SK-N-SH (cell line): ENCODE results near the gene RIPOR2. TPM values are rescaled to one million over a fixed set of nuclear protein-coding genes. Genes with fewer than 3 reads are reported as not detected.
"Not testable (repeated sequence)": the region's sequence is repeated elsewhere in the genome, so short reads cannot be mapped to it uniquely, and the experiment has no call there.

Experiments
- CTCF ChIA-PET: fragments of 300-600, 350-600 bp; formaldehyde crosslinking; extraction: SDS; loops from one replicate; lab custom pipeline; 2021; lab: Yijun Ruan, JAX
- POLR2A ChIA-PET: fragments of 350-600 bp; sonication (Branson Sonifier 250); formaldehyde crosslinking; extraction: SDS; loops from one replicate; lab custom pipeline; 2020; ENCODE audit warnings: antibody characterized with exemption, inconsistent platforms; lab: Yijun Ruan, JAX
- DNase-seq: peaks from one replicate; pipeline ENCODE4 v3.0.0; 2012
- H2AFZ ChIP-seq: fragments of 200-600 bp; sonication (generic); 2 replicates; pipeline ENCODE4 v1.8.1; 2016; ENCODE audit warnings: antibody characterized with exemption, mild to moderate bottlenecking, low read depth
- H3F3A ChIP-seq: fragments of 200-600 bp; sonication (generic); replicated peaks from 2 replicates; pipeline ENCODE3; 2016; ENCODE audit warnings: antibody characterized with exemption, mild to moderate bottlenecking; ENCODE audit not compliant: insufficient read depth
- H3K27ac ChIP-seq, 2 experiments: fragments of 200-500 bp in 1 of 2; fragments of 200-600 bp in 1 of 2; sonication (Bioruptor generic) in 1 of 2; sonication (generic), shearing (Covaris generic) in 1 of 2; 2 replicates each; pipeline versions ENCODE4 v1.5.1 to v1.6.1; 2014 to 2016; ENCODE audit warnings: low read depth in 2 of 2, inconsistent platforms in 1 of 2, low read length in 1 of 2, mild to moderate bottlenecking in 1 of 2, mixed read lengths in 1 of 2
- H3K27me3 ChIP-seq: fragments of 200-600 bp; sonication (generic), shearing (Covaris generic); 2 replicates; pipeline ENCODE4 v1.6.1; 2016; ENCODE audit warnings: mixed run types; ENCODE audit not compliant: insufficient read depth
- H3K36me3 ChIP-seq, 2 experiments: fragments of 200-500 bp in 1 of 2; fragments of 200-600 bp in 1 of 2; sonication (Bioruptor generic) in 1 of 2; sonication (generic) in 1 of 2; replicated peaks in 1 of 2; 2 replicates each; pipeline versions ENCODE3 to v1.5.1; 2014 to 2016; ENCODE audit warnings: low read length in 1 of 2, mild to moderate bottlenecking in 1 of 2; ENCODE audit not compliant: insufficient read depth in 2 of 2, control insufficient read depth in 1 of 2
- H3K4me1 ChIP-seq, 2 experiments: fragments of 200-500 bp in 1 of 2; fragments of 200-600 bp in 1 of 2; sonication (Bioruptor generic) in 1 of 2; sonication (generic), shearing (Covaris generic) in 1 of 2; 2 replicates each; pipeline versions ENCODE4 v1.5.1 to v1.6.1; 2014 to 2016; ENCODE audit warnings: low read depth in 1 of 2, low read length in 1 of 2, mixed run types in 1 of 2; ENCODE audit not compliant: insufficient read depth in 2 of 2, control insufficient read depth in 1 of 2
- H3K4me2 ChIP-seq: fragments of 200-600 bp; sonication (generic), shearing (Covaris generic); 2 replicates; pipeline ENCODE4 v1.6.1; 2017; ENCODE audit warnings: mixed run types
- H3K4me3 ChIP-seq, 2 experiments: fragments of 200-500 bp in 1 of 2; fragments of 200-600 bp in 1 of 2; sonication (Bioruptor generic) in 1 of 2; sonication (generic), shearing (Covaris generic) in 1 of 2; 2 replicates each; pipeline versions ENCODE4 v1.5.1 to v1.8.1; 2014 to 2016; ENCODE audit warnings: low read depth in 2 of 2, inconsistent platforms in 1 of 2, low read length in 1 of 2, mild to moderate bottlenecking in 1 of 2, mixed read lengths in 1 of 2, moderate library complexity in 1 of 2
- H3K79me2 ChIP-seq: fragments of 200-600 bp; sonication (generic); 2 replicates; pipeline ENCODE4 v1.8.1; 2017; ENCODE audit warnings: mild to moderate bottlenecking; ENCODE audit not compliant: insufficient read depth
- H3K9ac ChIP-seq: fragments of 200-600 bp; sonication (generic); 2 replicates; pipeline ENCODE4 v1.6.1; 2017; ENCODE audit warnings: mixed run types
- H3K9me2 ChIP-seq: fragments of 200-600 bp; sonication (generic); 2 replicates; pipeline ENCODE4 v1.6.1; 2017; ENCODE audit warnings: mixed run types
- H3K9me3 ChIP-seq: fragments of 200-600 bp; sonication (generic); 2 replicates; pipeline ENCODE4 v1.6.1; 2017; ENCODE audit warnings: mixed run types, mild to moderate bottlenecking, moderate library complexity
- H4K20me1 ChIP-seq: fragments of 200-600 bp; sonication (generic); 2 replicates; pipeline ENCODE4 v1.6.1; 2017; ENCODE audit warnings: mild to moderate bottlenecking, mixed run types; ENCODE audit not compliant: insufficient read depth
- GABPA ChIP-seq: IDR thresholded peaks from 2 replicates; pipeline ENCODE4 v1.4.0; 2012; ENCODE audit warnings: low read depth, mild to moderate bottlenecking
- NFIC ChIP-seq: IDR thresholded peaks from 2 replicates; pipeline ENCODE4 v1.4.0; 2012; ENCODE audit warnings: borderline replicate concordance
- POLR2AphosphoS5 ChIP-seq: IDR thresholded peaks from 2 replicates; pipeline ENCODE4 v1.6.1; 2012; ENCODE audit warnings: low read depth, low read length
- RAD21 ChIP-seq: IDR thresholded peaks from 2 replicates; pipeline ENCODE4 v1.6.1; 2012; ENCODE audit warnings: mild to moderate bottlenecking, low read length
- RXRA ChIP-seq: IDR thresholded peaks from 2 replicates; pipeline ENCODE4 v1.4.0; 2012; ENCODE audit warnings: low read depth, mild to moderate bottlenecking, borderline replicate concordance
- SMC3 ChIP-seq: IDR thresholded peaks from 2 replicates; pipeline ENCODE4 v1.6.1; 2012; ENCODE audit warnings: low read depth, low read length, improper control_type of control experiment
- TAF1 ChIP-seq: IDR thresholded peaks from 2 replicates; pipeline ENCODE4 v1.6.1; 2012; ENCODE audit warnings: low read depth, mild to moderate bottlenecking, low read length, moderate library complexity, borderline replicate concordance
- WGBS: methylation state at CpG from one replicate; pipeline ENCODE4 v1.1.6; 2017; ENCODE audit warnings: low lambda C conversion rate; 5-methylcytosine and 5-hydroxymethylcytosine counted together
- polyA plus RNA-seq, 3 experiments: library from polyadenylated mRNA; depleted of rRNA; stranded (reverse); fragments of >200 nt; gene quantifications; 2 replicates each; pipeline ENCODE4 v1.2.3, GENCODE V29; 2012
- TF ChIP-seq, protein P1 (sequence below): fragments of 150-350 bp; IDR thresholded peaks from 2 replicates; pipeline ENCODE4 v1.6.1; 2016; ENCODE audit warnings: mild to moderate bottlenecking, low read depth, low read length
- TF ChIP-seq, protein P2 (sequence below): fragments of 200-600 bp; sonication (generic); IDR thresholded peaks from 2 replicates; pipeline ENCODE4 v1.6.1; 2017; ENCODE audit warnings: antibody characterized with exemption, mild to moderate bottlenecking, moderate library complexity

The RIPOR2 gene
- polyA plus RNA-seq, 1 of the 3 experiments (the other 2 are of a cell fraction): 0.05 TPM

DNA sequence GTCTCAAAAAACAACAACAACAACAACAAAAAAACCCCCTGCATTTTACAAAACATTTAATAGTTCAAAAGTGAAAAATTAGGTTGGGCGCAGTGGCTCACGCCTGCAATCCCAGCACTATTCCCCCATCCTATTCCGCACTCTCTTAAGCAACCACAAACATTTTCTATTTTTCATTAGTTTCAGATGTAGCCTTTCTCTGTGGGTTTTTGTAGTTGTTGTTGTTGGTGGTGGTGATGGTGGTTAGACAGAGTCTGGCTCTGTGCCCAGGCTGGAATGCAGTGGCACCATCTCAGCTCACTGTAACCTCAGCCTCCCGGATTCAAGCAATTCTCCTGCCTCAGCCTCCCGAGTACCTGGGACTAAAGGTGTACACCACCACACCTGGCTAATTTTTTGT, 167.4 kb downstream of the RIPOR2 start:
- CTCF ChIA-PET: interaction anchor here (0.7 kb wide), 1 partner anchor 66 kb away, joined by 3 read pairs; no protein-coding TSS in a partner anchor
- no peak overlapping the region for H3K27ac ChIP-seq

DNA sequence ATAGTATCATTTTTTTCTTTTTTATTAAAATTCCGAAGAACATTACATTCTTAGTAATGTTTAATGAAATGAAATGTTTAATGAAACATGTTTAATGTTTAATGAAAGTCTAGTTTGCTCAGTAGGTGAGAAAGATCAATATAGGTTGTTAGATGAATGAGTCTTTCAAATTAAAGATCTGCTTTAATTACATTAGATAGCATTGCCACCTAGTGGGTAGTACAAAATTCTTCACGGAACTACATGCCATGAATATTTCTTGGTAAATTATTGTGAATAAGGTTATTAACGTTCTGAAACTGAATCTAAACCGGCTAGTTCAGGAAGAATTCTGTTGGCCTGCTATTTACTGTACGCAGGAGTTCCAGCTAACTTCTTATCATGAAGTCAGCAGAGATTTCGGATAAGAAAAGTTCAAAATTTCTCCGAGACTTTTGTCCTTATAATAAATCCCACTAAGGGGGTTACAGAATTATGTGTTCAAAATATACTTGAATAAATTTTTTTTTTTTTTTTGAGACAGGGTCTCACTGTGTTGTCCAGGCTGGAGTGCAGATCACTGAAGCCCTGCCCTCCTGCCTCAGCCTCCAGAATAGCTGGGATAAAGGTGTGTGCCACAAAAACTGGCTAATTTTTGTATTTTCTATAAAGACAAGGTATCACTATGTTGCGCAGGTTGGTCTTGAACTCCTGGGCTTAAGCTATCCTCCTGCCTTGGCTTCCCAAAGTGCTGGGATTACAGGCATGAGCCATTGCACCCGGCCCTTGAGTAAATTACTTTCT, 168.9 kb downstream of the RIPOR2 start:
- TF ChIP-seq RAD21: peak; percentile 53
- no peak for TF ChIP-seq POLR2AphosphoS5
- no peak for TF ChIP-seq TAF1
- no peak for TF ChIP-seq RXRA
- TF ChIP-seq, protein P1, sequence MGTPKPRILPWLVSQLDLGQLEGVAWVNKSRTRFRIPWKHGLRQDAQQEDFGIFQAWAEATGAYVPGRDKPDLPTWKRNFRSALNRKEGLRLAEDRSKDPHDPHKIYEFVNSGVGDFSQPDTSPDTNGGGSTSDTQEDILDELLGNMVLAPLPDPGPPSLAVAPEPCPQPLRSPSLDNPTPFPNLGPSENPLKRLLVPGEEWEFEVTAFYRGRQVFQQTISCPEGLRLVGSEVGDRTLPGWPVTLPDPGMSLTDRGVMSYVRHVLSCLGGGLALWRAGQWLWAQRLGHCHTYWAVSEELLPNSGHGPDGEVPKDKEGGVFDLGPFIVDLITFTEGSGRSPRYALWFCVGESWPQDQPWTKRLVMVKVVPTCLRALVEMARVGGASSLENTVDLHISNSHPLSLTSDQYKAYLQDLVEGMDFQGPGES: no peak
- TF ChIP-seq SMC3: peak; percentile 34
- TF ChIP-seq, protein P2, sequence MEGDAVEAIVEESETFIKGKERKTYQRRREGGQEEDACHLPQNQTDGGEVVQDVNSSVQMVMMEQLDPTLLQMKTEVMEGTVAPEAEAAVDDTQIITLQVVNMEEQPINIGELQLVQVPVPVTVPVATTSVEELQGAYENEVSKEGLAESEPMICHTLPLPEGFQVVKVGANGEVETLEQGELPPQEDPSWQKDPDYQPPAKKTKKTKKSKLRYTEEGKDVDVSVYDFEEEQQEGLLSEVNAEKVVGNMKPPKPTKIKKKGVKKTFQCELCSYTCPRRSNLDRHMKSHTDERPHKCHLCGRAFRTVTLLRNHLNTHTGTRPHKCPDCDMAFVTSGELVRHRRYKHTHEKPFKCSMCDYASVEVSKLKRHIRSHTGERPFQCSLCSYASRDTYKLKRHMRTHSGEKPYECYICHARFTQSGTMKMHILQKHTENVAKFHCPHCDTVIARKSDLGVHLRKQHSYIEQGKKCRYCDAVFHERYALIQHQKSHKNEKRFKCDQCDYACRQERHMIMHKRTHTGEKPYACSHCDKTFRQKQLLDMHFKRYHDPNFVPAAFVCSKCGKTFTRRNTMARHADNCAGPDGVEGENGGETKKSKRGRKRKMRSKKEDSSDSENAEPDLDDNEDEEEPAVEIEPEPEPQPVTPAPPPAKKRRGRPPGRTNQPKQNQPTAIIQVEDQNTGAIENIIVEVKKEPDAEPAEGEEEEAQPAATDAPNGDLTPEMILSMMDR: peak; percentile 67
- ChIA-PET CTCF (interaction anchor here (1.0 kb wide), 1 partner anchor 14 kb away, joined by 3 read pairs; no protein-coding TSS in a partner anchor), POLR2A (no interaction called here)
- no peaks in the 10 kb centered on the region for H3K9me2 ChIP-seq
- H3K9me3 ChIP-seq: no peaks in the 10 kb centered on the region
- H3K9ac ChIP-seq: no peak overlapping the region
- H3K27ac ChIP-seq: no peak overlapping the region
- H3K36me3 ChIP-seq: no peaks in the 10 kb centered on the region
- H2AFZ ChIP-seq: peak overlapping the region; percentile 54; the same call in 1 of the 2 replicates
- peak; percentile 36 for DNase-seq
- H4K20me1 ChIP-seq: no peaks in the 10 kb centered on the region
- no peak overlapping the region for H3K4me2 ChIP-seq
- WGBS: 60% methylated on average over 9 of the region's 9 CpGs
- no peaks in the 10 kb centered on the region for H3K27me3 ChIP-seq
- H3K4me3 ChIP-seq: no peak overlapping the region
- H3K4me1 ChIP-seq: no peaks in the 10 kb centered on the region
- no peaks in the 10 kb centered on the region for H3F3A ChIP-seq
- no peaks in the 10 kb centered on the region; the same call in 1 of the 2 replicates for H3K79me2 ChIP-seq

More for the DNA sequence above, 167.4 kb downstream of the RIPOR2 start:
- Histone ChIP-seq H3F3A (no peaks in the 10 kb centered on the region), H3K4me2 (no peak overlapping the region), H3K36me3 (no peaks in the 10 kb centered on the region), H3K9me2 (no peaks in the 10 kb centered on the region), H3K4me3 (no peak overlapping the region), H4K20me1 (no peaks in the 10 kb centered on the region), H3K4me1 (no peaks in the 10 kb centered on the region), H2AFZ (no peak overlapping the region), H3K9ac (no peak overlapping the region), H3K79me2 (no peaks in the 10 kb centered on the region; the same call in 1 of the 2 replicates), H3K9me3 (no peaks in the 10 kb centered on the region), H3K27me3 (no peaks in the 10 kb centered on the region)
- WGBS: 88% methylated on average over 4 of the region's 5 CpGs
- no peak for TF ChIP-seq GABPA
- TF ChIP-seq NFIC: 0 out of 2 replicates have a peak, but pooled peaks have one; percentile 8
- POLR2A ChIA-PET: no interaction called here
- DNase-seq: no peak

DNA sequence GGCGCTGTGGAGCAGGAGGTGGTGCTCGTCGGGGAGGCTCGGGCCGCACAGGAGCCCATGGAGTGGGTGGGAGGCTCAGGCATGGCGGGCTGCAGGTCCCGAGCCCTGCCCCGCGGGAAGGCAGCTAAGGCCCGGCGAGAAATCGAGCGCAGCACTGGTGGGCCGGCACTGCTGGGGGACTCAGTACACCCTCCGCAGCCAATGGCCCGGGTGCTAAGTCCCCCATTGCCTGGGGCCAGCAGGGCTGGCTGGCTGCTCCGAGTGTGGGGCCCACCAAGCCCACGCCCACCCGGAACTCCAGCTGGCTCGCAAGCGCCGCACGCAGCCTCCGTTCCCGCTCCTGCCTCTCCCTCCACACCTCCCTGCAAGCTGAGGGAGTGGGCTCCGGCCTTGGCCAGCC, 169.8 kb downstream of the RIPOR2 start:
- CTCF ChIA-PET: interaction anchor here (1.0 kb wide), 1 partner anchor 13 kb away, joined by 3 read pairs; no protein-coding TSS in a partner anchor
- POLR2A ChIA-PET: not testable (repeated sequence)

DNA sequence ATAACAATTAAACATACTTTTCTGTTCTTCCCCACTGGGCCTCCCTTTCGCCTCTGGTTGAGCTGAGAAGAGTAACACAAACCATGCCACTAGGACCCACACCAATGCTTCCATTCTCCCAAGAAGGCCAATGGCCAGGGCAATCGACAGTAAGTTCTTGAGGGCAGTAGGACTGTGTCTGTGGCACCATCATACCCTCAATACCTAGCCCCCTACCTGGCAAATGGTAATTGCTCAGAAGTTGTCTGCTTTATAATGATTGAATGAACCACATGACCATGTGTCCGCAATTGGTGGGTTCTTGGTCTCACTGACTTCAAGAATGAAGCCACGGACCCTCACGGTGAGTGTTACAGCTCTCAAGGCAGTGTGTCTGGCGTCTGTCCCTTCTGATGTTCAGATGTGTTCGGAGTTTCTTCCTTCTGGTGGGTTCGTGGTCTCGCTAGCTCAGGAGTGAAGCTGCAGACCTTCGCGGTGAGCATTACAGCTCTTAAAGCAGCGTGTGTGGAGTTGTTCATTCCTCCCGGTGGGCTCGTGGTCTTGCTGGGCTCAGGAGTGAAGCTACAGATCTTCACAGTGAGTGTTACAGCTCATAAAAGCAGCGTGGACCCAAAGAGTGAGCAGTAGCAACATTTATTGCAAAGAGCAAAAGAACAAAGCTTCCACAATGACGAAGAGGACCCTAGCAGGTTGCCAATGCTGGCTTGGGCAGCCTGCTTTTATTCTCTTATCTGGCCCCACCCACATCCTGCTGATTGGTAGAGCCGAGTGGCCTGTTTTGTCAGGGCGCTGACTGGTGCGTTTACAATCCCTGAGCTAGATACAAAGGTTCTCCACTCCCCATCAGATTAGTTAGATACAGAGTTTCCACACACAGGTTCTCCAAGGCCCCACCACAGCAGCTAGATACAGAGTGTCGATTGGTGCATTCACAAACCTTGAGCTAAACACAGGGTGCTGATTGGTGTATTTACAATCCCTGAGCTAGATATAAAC, 170.6 kb downstream of the RIPOR2 start:
- H4K20me1 ChIP-seq, H3K4me1 ChIP-seq, H3K79me2 ChIP-seq, H3K9ac ChIP-seq, CTCF ChIA-PET, H3K36me3 ChIP-seq, DNase-seq, H3K4me2 ChIP-seq, H3K27ac ChIP-seq, POLR2A ChIA-PET, H3K27me3 ChIP-seq, H3K4me3 ChIP-seq, H2AFZ ChIP-seq, H3K9me2 ChIP-seq, H3K9me3 ChIP-seq, H3F3A ChIP-seq: not testable (repeated sequence)
- WGBS: 91% methylated on average over 16 of the region's 20 CpGs

More for the DNA sequence above, 169.8 kb downstream of the RIPOR2 start:
- not testable (repeated sequence) for H3K4me3 ChIP-seq, H3F3A ChIP-seq, H3K9ac ChIP-seq, H3K9me2 ChIP-seq, H3K4me1 ChIP-seq, H2AFZ ChIP-seq, H3K79me2 ChIP-seq, H3K4me2 ChIP-seq, DNase-seq, H3K27ac ChIP-seq, H3K27me3 ChIP-seq, H4K20me1 ChIP-seq, H3K9me3 ChIP-seq, H3K36me3 ChIP-seq
- 80% methylated on average over 1 of the region's 26 CpGs for WGBS
